ENCODE measurements around the gene KCNMA1. TPM values are rescaled to one million over a fixed set of nuclear protein-coding genes. Genes with fewer than 3 reads are reported as not detected.

The KCNMA1 gene
- total RNA-seq, 4 donors from 2014 or later, result 146 to 300 (median 265) TPM

DNA sequence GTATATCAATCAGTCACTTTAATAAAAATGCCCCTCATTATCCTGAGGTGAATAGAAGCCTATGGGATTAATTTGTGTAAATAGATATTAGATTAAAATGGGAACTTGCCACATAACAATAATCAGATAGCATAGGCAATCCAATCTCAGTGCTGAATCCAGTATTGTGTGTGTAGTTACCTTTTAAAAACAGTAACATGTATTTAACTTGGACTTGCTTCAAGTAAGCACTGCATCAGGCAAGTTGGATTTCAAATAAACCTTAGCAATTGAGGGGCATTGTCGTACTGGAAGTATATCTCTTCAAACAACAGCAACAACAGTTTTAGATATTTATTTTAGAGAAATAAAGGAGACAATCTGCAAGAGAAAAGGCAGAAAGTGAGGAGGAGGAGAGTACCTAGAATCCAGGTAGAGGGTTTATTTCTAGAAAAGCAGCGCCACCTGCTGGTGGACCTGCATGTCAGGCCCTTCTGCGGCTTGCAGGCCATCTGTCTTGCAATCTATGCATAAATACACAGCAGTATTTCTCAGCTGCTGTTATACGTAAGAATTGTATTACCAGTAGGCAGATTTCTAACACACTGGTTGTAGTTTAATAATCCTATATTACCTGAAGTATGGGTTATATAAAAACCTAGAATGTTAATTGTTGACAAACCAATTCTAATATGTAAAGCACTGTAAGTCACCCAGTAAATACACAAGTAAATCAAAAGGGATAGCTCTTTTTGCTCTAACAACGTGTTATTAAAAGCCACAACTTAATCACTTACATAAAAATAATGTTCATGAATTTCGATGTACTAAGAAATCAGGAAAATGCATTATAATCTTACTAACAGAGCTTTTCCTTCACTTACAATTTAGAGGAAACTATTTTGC, 652.8 kb downstream of the KCNMA1 start:
- no peak overlapping the region for H3K4me3 ChIP-seq
- peaks cover 0 to 20% (median 5%) of the 10 kb centered on the region in 4 donors for H3K4me1 ChIP-seq
- DNase-seq (ENCODE audit: extremely low spot score), result no peak
- 20% methylated on average over 6 of the region's 6 CpGs for WGBS
- TF ChIP-seq, protein P1, sequence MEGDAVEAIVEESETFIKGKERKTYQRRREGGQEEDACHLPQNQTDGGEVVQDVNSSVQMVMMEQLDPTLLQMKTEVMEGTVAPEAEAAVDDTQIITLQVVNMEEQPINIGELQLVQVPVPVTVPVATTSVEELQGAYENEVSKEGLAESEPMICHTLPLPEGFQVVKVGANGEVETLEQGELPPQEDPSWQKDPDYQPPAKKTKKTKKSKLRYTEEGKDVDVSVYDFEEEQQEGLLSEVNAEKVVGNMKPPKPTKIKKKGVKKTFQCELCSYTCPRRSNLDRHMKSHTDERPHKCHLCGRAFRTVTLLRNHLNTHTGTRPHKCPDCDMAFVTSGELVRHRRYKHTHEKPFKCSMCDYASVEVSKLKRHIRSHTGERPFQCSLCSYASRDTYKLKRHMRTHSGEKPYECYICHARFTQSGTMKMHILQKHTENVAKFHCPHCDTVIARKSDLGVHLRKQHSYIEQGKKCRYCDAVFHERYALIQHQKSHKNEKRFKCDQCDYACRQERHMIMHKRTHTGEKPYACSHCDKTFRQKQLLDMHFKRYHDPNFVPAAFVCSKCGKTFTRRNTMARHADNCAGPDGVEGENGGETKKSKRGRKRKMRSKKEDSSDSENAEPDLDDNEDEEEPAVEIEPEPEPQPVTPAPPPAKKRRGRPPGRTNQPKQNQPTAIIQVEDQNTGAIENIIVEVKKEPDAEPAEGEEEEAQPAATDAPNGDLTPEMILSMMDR (IDR thresholded peaks at IDR 0.05), result peak; percentile 85 to 94 (median 93)
- TF ChIP-seq EP300 (IDR thresholded peaks at IDR 0.05), result no peak
- TF ChIP-seq POLR2AphosphoS5 (IDR thresholded peaks at IDR 0.05), result no peak
- no peak for TF ChIP-seq POLR2A (IDR thresholded peaks at IDR 0.05; ENCODE audit: low read depth)
- intact Hi-C loops (cut with DNase I), result no loop called here
- no peak overlapping the region for H3K27ac ChIP-seq (replicated peaks in 1 of 4)
- no peaks in the 10 kb centered on the region for H3K9me3 ChIP-seq
- H3K27me3 ChIP-seq, result no peaks in the 10 kb centered on the region
- no peaks in the 10 kb centered on the region for H3K36me3 ChIP-seq

DNA sequence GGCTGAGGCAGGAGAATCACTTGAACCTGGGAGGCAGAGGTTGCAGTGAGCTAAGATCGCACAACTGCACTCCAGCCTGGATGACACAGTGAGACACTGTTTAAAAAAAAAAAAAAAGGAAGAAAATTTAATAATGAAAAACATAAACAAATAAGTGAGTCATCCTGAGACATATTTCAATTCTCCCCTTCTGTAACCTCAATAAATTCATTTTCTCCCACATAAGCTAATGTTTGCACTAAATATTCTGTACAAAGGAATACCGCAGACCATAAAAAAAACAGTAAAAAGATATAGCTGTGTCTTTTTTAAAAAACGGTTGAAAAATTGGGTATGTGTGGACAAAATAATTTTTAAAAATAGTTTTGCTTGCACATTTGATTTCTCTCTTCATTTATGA, 654.0 kb downstream of the KCNMA1 start:
- TF ChIP-seq POLR2AphosphoS5 (IDR thresholded peaks at IDR 0.05) (no peak), EP300 (IDR thresholded peaks at IDR 0.05) (no peak), POLR2A (IDR thresholded peaks at IDR 0.05; ENCODE audit: low read depth) (no peak)
- TF ChIP-seq, protein P1 (IDR thresholded peaks at IDR 0.05), result no peak
- H3K27ac ChIP-seq (replicated peaks in 1 of 4), result no peak overlapping the region
- no peak for DNase-seq (ENCODE audit: extremely low spot score)
- intact Hi-C loops (cut with DNase I), result no loop called here
- no peaks in the 10 kb centered on the region for H3K36me3 ChIP-seq
- 86% methylated on average over 3 of the region's 3 CpGs for WGBS
- H3K4me3 ChIP-seq, result no peak overlapping the region
- no peaks in the 10 kb centered on the region for H3K9me3 ChIP-seq
- no peaks in the 10 kb centered on the region for H3K27me3 ChIP-seq
- H3K4me1 ChIP-seq, result peaks cover 0 to 20% (median 5%) of the 10 kb centered on the region in 4 donors

DNA sequence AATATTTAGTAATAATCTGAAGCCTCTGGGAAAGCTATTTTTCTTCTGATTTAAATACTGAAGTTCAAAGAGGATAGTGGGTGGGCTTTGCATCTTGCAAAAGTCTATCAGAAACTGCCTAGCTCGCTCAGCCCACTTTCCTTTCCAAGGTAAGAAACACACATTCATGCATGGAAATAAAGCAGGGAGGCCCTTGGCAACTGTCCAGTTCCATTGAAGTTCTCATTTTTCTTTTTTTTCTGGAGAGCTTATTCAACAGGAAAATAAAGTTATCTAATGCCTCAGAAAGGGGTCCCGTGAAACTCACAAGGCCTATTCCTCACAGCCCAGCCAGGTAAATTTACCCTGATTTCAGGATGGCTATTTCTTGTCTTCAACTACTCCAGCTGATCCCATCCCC, 654.9 kb downstream of the KCNMA1 start:
- Histone ChIP-seq H3K4me1 (peaks cover 0 to 20% (median 5%) of the 10 kb centered on the region in 4 donors), H3K27ac (replicated peaks in 1 of 4) (no peak overlapping the region), H3K36me3 (no peaks in the 10 kb centered on the region), H3K4me3 (no peak overlapping the region), H3K9me3 (no peaks in the 10 kb centered on the region), H3K27me3 (no peaks in the 10 kb centered on the region)
- intact Hi-C loops (cut with DNase I), result no loop called here
- TF ChIP-seq EP300 (IDR thresholded peaks at IDR 0.05) (no peak), POLR2AphosphoS5 (IDR thresholded peaks at IDR 0.05) (no peak), POLR2A (IDR thresholded peaks at IDR 0.05; ENCODE audit: low read depth) (no peak)
- TF ChIP-seq, protein P1 (IDR thresholded peaks at IDR 0.05), result no peak
- no peak for DNase-seq (ENCODE audit: extremely low spot score)
- 83% methylated on average over 2 of the region's 2 CpGs for WGBS

DNA sequence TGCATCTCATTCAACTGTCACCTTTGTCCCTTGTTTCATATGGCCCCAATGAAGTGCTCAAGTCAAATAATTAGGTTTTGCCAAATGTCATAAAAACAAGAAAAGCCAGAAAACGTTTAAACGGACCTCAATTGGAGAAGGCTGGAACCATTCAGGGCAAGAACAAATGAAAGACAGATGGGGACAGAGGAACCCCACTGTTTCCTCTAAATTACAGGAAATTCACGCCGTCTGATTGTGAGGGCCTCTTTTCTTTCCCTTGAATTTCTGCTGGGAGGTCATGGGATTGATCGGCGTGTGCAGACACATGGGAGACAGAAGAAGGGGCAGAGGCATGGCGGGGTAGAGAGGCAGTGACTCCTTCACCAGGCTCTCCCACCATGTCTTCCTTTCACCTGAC, 656.4 kb downstream of the KCNMA1 start:
- intact Hi-C loops (cut with DNase I), result no loop called here
- H3K27ac ChIP-seq (replicated peaks in 1 of 4), result no peak overlapping the region

More for the DNA sequence above, 656.4 kb downstream of the KCNMA1 start:
- TF ChIP-seq POLR2A (IDR thresholded peaks at IDR 0.05; ENCODE audit: low read depth) (no peak), POLR2AphosphoS5 (IDR thresholded peaks at IDR 0.05) (no peak), EP300 (IDR thresholded peaks at IDR 0.05) (no peak)
- TF ChIP-seq, protein P1 (IDR thresholded peaks at IDR 0.05), result no peak
- Histone ChIP-seq H3K4me3 (no peak overlapping the region), H3K27me3 (no peaks in the 10 kb centered on the region), H3K9me3 (no peaks in the 10 kb centered on the region), H3K4me1 (peaks cover 0 to 20% (median 5%) of the 10 kb centered on the region in 4 donors), H3K36me3 (no peaks in the 10 kb centered on the region)
- no peak for DNase-seq (ENCODE audit: extremely low spot score)
- WGBS, result 92% methylated on average over 7 of the region's 7 CpGs
